H1 (cell line): ENCODE data around the gene CD3D.

ENCODE experiments used
- CHD1 ChIP-seq: IDR thresholded peaks from 2 replicates; pipeline ENCODE4 v1.6.1; 2012; ENCODE audit warnings: low read depth, low read length, improper control_type of control experiment
- CTCF ChIP-seq, 3 experiments: IDR thresholded peaks; 1 replicate in 2 of 3; 2 replicates in 1 of 3; pipeline versions ENCODE4 v1.5.1 to v1.6.1; 2011; ENCODE audit warnings: low read length in 3 of 3, mild to moderate bottlenecking in 3 of 3, inconsistent platforms in 2 of 3, low read depth in 1 of 3, moderate library complexity in 1 of 3; ENCODE audit not compliant: insufficient read depth in 1 of 3; ENCODE audit errors: control extremely low read depth in 1 of 3
- EZH2 ChIP-seq: fragments of 200-600 bp; sonication (generic); IDR thresholded peaks from 2 replicates; pipeline ENCODE4 v1.7.1; 2012; ENCODE audit warnings: low read depth, mild to moderate bottlenecking, moderate library complexity, low read length, inconsistent platforms; ENCODE audit not compliant: severe bottlenecking
- HDAC2 ChIP-seq, 2 experiments: fragments of 300-600 bp in 1 of 2; sonication (generic) in 1 of 2; IDR thresholded peaks; 2 replicates each; pipeline ENCODE4 v1.6.1; 2011 to 2012; ENCODE audit warnings: low read depth in 2 of 2, low read length in 2 of 2, mild to moderate bottlenecking in 2 of 2, moderate library complexity in 2 of 2, borderline replicate concordance in 1 of 2, inconsistent platforms in 1 of 2
- NRF1 ChIP-seq: IDR thresholded peaks from 2 replicates; pipeline ENCODE4 v1.6.1; 2011; ENCODE audit warnings: mild to moderate bottlenecking, low read depth, low read length, improper control_type of control experiment
- SIN3A ChIP-seq, 2 experiments: IDR thresholded peaks in 1 of 2; conservative IDR thresholded peaks in 1 of 2; 2 replicates each; pipeline ENCODE4 v1.6.1; 2011 to 2012; ENCODE audit warnings: low read length in 2 of 2, improper control_type of control experiment in 1 of 2, low read depth in 1 of 2, mild to moderate bottlenecking in 1 of 2
- TF ChIP-seq, protein P1 (sequence below): fragments of 300-600 bp; sonication (generic); IDR thresholded peaks from 2 replicates; pipeline ENCODE4 v1.7.1; 2012; ENCODE audit warnings: low read length, moderate library complexity, mild to moderate bottlenecking, inconsistent platforms; ENCODE audit not compliant: insufficient replicate concordance

- no peak for TF ChIP-seq CTCF (IDR thresholded peaks at IDR 0.05; ENCODE audit: control extremely low read depth in 1 of 3, insufficient read depth in 1 of 3, low read depth in 1 of 3, low read length in 3 of 3)
- no peak for TF ChIP-seq HDAC2 (IDR thresholded peaks at IDR 0.05; ENCODE audit: borderline replicate concordance in 1 of 2, low read depth in 2 of 2, low read length in 2 of 2)
- TF ChIP-seq NRF1: no peak
- no peak for TF ChIP-seq CHD1
- TF ChIP-seq SIN3A (conservative IDR thresholded peaks at IDR 0.05 in 1 of 2, IDR thresholded peaks at IDR 0.05 in 1 of 2; ENCODE audit: low read depth in 1 of 2, low read length in 2 of 2): no peak
- TF ChIP-seq, protein P1, sequence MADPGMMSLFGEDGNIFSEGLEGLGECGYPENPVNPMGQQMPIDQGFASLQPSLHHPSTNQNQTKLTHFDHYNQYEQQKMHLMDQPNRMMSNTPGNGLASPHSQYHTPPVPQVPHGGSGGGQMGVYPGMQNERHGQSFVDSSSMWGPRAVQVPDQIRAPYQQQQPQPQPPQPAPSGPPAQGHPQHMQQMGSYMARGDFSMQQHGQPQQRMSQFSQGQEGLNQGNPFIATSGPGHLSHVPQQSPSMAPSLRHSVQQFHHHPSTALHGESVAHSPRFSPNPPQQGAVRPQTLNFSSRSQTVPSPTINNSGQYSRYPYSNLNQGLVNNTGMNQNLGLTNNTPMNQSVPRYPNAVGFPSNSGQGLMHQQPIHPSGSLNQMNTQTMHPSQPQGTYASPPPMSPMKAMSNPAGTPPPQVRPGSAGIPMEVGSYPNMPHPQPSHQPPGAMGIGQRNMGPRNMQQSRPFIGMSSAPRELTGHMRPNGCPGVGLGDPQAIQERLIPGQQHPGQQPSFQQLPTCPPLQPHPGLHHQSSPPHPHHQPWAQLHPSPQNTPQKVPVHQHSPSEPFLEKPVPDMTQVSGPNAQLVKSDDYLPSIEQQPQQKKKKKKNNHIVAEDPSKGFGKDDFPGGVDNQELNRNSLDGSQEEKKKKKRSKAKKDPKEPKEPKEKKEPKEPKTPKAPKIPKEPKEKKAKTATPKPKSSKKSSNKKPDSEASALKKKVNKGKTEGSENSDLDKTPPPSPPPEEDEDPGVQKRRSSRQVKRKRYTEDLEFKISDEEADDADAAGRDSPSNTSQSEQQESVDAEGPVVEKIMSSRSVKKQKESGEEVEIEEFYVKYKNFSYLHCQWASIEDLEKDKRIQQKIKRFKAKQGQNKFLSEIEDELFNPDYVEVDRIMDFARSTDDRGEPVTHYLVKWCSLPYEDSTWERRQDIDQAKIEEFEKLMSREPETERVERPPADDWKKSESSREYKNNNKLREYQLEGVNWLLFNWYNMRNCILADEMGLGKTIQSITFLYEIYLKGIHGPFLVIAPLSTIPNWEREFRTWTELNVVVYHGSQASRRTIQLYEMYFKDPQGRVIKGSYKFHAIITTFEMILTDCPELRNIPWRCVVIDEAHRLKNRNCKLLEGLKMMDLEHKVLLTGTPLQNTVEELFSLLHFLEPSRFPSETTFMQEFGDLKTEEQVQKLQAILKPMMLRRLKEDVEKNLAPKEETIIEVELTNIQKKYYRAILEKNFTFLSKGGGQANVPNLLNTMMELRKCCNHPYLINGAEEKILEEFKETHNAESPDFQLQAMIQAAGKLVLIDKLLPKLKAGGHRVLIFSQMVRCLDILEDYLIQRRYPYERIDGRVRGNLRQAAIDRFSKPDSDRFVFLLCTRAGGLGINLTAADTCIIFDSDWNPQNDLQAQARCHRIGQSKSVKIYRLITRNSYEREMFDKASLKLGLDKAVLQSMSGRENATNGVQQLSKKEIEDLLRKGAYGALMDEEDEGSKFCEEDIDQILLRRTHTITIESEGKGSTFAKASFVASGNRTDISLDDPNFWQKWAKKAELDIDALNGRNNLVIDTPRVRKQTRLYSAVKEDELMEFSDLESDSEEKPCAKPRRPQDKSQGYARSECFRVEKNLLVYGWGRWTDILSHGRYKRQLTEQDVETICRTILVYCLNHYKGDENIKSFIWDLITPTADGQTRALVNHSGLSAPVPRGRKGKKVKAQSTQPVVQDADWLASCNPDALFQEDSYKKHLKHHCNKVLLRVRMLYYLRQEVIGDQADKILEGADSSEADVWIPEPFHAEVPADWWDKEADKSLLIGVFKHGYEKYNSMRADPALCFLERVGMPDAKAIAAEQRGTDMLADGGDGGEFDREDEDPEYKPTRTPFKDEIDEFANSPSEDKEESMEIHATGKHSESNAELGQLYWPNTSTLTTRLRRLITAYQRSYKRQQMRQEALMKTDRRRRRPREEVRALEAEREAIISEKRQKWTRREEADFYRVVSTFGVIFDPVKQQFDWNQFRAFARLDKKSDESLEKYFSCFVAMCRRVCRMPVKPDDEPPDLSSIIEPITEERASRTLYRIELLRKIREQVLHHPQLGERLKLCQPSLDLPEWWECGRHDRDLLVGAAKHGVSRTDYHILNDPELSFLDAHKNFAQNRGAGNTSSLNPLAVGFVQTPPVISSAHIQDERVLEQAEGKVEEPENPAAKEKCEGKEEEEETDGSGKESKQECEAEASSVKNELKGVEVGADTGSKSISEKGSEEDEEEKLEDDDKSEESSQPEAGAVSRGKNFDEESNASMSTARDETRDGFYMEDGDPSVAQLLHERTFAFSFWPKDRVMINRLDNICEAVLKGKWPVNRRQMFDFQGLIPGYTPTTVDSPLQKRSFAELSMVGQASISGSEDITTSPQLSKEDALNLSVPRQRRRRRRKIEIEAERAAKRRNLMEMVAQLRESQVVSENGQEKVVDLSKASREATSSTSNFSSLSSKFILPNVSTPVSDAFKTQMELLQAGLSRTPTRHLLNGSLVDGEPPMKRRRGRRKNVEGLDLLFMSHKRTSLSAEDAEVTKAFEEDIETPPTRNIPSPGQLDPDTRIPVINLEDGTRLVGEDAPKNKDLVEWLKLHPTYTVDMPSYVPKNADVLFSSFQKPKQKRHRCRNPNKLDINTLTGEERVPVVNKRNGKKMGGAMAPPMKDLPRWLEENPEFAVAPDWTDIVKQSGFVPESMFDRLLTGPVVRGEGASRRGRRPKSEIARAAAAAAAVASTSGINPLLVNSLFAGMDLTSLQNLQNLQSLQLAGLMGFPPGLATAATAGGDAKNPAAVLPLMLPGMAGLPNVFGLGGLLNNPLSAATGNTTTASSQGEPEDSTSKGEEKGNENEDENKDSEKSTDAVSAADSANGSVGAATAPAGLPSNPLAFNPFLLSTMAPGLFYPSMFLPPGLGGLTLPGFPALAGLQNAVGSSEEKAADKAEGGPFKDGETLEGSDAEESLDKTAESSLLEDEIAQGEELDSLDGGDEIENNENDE: no peak
- TF ChIP-seq EZH2: no peak
Observed at GRCh38 chr11:118373263-118373662, 30.8 kb upstream of the CD3D start.
